ENCODE measurements around the gene PET117. TPM values are rescaled to one million over a fixed set of nuclear protein-coding genes. Genes with fewer than 3 reads are reported as not detected.

PET117 gene
- total RNA-seq, 6 donors from 2014 or later: 4.6 to 22.1 (median 12.3) TPM

- ATAC-seq (ENCODE audit: low FRiP score in 2 of 2) (no peak), DNase-seq (no peak)
- TF ChIP-seq POLR2A (IDR thresholded peaks at IDR 0.05): no peak
- TF ChIP-seq EP300 (IDR thresholded peaks at IDR 0.05): no peak
- no peak for TF ChIP-seq POLR2AphosphoS5 (IDR thresholded peaks at IDR 0.05)
- TF ChIP-seq CTCF (IDR thresholded peaks at IDR 0.05): no peak
- Histone ChIP-seq H3K27ac (no peak overlapping the region), H3K27me3 (no peaks in the 10 kb centered on the region), H3K4me1 (peaks cover 0 to 11% (median 4%) of the 10 kb centered on the region in 4 donors), H3K36me3 (peaks cover 0 to 44% (median 16%) of the 10 kb centered on the region in 4 donors), H3K4me3 (no peak overlapping the region), H3K9me3 (no peaks in the 10 kb centered on the region)
- 59 to 69% methylated on average over 5 of the region's 5 CpGs for WGBS, 2 donors
These were observed 28.7 kb downstream of the PET117 start for GRCh38 chr20:18166241-18166881.

- Histone ChIP-seq H3K36me3 (peaks cover 0 to 38% (median 14%) of the 10 kb centered on the region in 4 donors), H3K27ac (no peak overlapping the region), H3K27me3 (no peaks in the 10 kb centered on the region), H3K9me3 (no peaks in the 10 kb centered on the region), H3K4me1 (peaks cover 0 to 11% (median 4%) of the 10 kb centered on the region in 4 donors), H3K4me3 (no peak overlapping the region)
- TF ChIP-seq POLR2AphosphoS5 (IDR thresholded peaks at IDR 0.05) (no peak), POLR2A (IDR thresholded peaks at IDR 0.05) (no peak), CTCF (IDR thresholded peaks at IDR 0.05) (no peak), EP300 (IDR thresholded peaks at IDR 0.05) (no peak)
- DNase-seq (no peak), ATAC-seq (ENCODE audit: low FRiP score in 2 of 2) (no peak)
- WGBS, 2 donors: 90 to 100% methylated on average over 1 of the region's 1 CpG
These were observed 29.3 kb downstream of the PET117 start for GRCh38 chr20:18166950-18167349.

- Histone ChIP-seq H3K4me1 (no peaks in the 10 kb centered on the region), H3K4me3 (no peak overlapping the region), H3K36me3 (peaks cover 0 to 23% (median 1%) of the 10 kb centered on the region in 4 donors), H3K27me3 (no peaks in the 10 kb centered on the region), H3K9me3 (no peaks in the 10 kb centered on the region), H3K27ac (no peak overlapping the region)
- no peak for TF ChIP-seq POLR2AphosphoS5 (IDR thresholded peaks at IDR 0.05)
- TF ChIP-seq CTCF (IDR thresholded peaks at IDR 0.05): no peak
- TF ChIP-seq POLR2A (IDR thresholded peaks at IDR 0.05): no peak
- no peak for TF ChIP-seq EP300 (IDR thresholded peaks at IDR 0.05)
- ATAC-seq (ENCODE audit: low FRiP score in 2 of 2) (no peak), DNase-seq (no peak)
- 100% methylated on average over 2 of the region's 2 CpGs for WGBS, 2 donors
These were observed 34.7 kb downstream of the PET117 start for GRCh38 chr20:18172379-18172778.

- ATAC-seq (ENCODE audit: low FRiP score in 2 of 2) (peak in 1 of 2 donors; percentile 57), DNase-seq (no peak)
- peaks cover 0 to 27% (median 6%) of the 10 kb centered on the region in 4 donors for H3K36me3 ChIP-seq
- TF ChIP-seq EP300 (IDR thresholded peaks at IDR 0.05) (no peak), CTCF (IDR thresholded peaks at IDR 0.05) (no peak), POLR2AphosphoS5 (IDR thresholded peaks at IDR 0.05) (no peak), POLR2A (IDR thresholded peaks at IDR 0.05) (no peak)
- H3K27ac ChIP-seq: no peak overlapping the region
- H3K4me1 ChIP-seq: no peaks in the 10 kb centered on the region
- H3K9me3 ChIP-seq: no peaks in the 10 kb centered on the region
- no peaks in the 10 kb centered on the region for H3K27me3 ChIP-seq
- WGBS, 2 donors: 98% methylated on average over 14 of the region's 14 CpGs
- no peak overlapping the region for H3K4me3 ChIP-seq
These were observed 37.4 kb downstream of the PET117 start for GRCh38 chr20:18174906-18175683.
